ENCODE data around the gene PCYOX1L.
A peak's percentile ranks its signal among the peaks of the same experiment; 100 is the strongest.
"Not testable (repeated sequence)": the region's sequence is repeated elsewhere in the genome, so short reads cannot be mapped to it uniquely, and the experiment has no call there.

PCYOX1L gene

DNA sequence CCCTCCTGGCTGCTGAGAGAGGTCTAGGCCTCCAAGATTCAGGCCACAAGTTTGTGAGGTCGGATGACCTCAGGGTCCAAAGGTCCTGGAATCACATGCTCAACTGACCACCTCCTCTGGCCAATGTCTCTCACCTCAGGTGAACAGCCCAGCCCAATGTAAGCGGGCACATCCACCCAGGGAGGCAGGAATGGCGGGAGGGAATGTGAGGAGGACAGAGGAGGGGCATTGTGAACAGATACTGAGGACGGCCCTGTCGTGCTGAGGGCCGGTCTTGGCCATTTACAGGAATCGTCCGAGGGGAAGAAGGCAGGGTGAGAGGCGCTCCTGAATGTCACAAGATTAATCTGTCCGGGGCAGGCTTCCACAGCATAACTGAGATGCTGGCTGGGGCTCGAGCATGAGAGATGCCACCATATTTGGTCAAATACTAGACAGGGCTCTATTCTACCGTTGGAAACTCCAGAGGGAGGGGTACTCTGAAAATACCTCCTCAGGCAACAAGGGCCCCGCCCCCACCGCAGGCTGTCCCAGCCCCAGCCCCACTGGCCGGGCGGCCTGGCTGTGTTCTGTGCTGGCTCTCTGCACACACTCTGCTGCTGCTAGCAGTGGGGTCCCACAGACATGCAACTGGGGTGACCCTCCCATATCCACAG lies 22.7 kb downstream of the PCYOX1L start:
- no peaks in the 10 kb centered on the region for H3K36me3 Mint-ChIP-seq (ENCODE audit: low read depth)
- H3K27ac Mint-ChIP-seq: no peak overlapping the region
- no peak overlapping the region for H3K4me3 Mint-ChIP-seq
- DNase-seq: no peak
- H3K4me1 Mint-ChIP-seq (ENCODE audit: low read depth): peaks cover 4% of the 10 kb centered on the region
- no peaks in the 10 kb centered on the region for H3K9me3 Mint-ChIP-seq
- H3K27me3 Mint-ChIP-seq: peaks cover 2% of the 10 kb centered on the region

DNA sequence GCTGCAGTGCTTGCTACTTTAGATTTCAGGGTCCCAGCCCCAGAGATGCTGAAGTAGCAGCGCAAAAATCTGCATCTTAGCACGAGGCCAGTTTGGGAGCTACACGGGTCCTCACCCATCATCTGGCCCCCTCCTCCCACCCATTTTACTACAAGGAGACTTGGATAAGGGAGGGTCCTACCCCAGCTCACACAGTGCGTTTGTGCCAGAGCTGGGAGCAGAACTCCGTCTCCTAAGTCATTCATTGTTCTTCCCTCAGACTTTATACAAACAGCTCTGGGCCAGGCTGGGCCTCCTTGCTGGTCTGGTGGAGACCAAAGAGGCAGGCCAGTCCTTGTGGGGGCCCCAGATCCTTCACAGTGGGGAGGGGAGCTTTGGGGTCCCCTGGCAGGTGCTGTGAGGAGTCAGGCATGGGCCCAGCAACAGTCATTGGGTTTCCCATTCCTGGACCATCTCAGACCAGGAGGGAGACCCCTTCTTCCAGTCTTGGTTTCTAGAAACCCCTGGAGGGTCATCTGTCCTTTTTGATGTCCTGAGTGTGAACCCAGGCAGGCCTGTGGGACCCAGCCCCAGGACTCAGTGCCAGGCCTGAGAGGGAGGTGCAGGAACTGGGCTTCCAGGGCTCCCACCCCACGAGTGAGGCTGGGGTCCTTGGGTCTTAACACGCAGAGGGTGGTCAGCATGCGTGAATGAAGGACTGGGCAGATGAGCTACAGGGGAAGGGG lies 23.6 kb downstream of the PCYOX1L start:
- H3K4me1 Mint-ChIP-seq (ENCODE audit: low read depth): peaks cover 4% of the 10 kb centered on the region
- H3K4me3 Mint-ChIP-seq: no peak overlapping the region
- H3K9me3 Mint-ChIP-seq: no peaks in the 10 kb centered on the region
- H3K36me3 Mint-ChIP-seq (ENCODE audit: low read depth): no peaks in the 10 kb centered on the region
- DNase-seq: no peak
- peaks cover 2% of the 10 kb centered on the region for H3K27me3 Mint-ChIP-seq
- no peak overlapping the region for H3K27ac Mint-ChIP-seq

- peak; percentile 84 for DNase-seq
- H3K9me3 Mint-ChIP-seq: no peaks in the 10 kb centered on the region
- H3K27me3 Mint-ChIP-seq: peaks cover 2% of the 10 kb centered on the region
- H3K4me1 Mint-ChIP-seq (ENCODE audit: low read depth): peaks cover 4% of the 10 kb centered on the region
- no peak overlapping the region for H3K4me3 Mint-ChIP-seq
- no peak overlapping the region for H3K27ac Mint-ChIP-seq
- H3K36me3 Mint-ChIP-seq (ENCODE audit: low read depth): no peaks in the 10 kb centered on the region
These were observed 24.1 kb downstream of the PCYOX1L start for GRCh38 chr5:149381986-149382338.

DNA sequence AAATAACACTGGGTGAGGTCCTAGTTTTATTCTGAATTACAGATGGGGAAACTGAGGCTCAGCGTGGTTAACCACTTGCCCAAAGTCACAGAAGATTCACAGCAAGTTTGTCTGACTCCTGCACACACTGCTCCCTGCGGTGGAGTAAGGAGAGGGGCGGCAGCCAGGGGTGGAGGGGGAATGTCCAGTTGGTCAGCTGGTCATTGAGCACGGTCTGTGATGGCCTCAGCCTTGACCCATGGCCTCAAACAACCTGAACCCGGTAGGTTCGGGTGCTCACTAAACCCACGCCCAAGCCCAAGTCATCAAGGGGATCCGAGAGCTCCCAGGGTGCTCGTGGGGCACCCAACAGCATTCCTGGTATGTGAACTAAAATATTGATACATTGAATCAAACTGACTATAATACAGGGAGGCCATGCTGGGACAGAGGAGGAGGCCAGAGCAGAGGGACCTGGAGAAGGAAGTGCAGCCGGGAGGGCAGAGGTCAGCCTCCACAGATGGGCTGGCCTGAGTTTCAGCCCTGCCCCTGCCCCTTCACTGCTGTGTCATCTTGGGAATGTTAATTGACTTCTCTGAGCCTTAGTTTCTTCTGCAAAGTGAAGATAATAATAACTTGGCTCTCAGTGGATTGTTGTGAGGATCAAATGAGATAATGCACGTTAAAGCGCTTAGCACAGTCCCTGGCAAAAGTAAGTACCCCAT lies 24.8 kb downstream of the PCYOX1L start:
- peaks cover 2% of the 10 kb centered on the region for H3K27me3 Mint-ChIP-seq
- H3K36me3 Mint-ChIP-seq (ENCODE audit: low read depth): no peaks in the 10 kb centered on the region
- no peak overlapping the region for H3K4me3 Mint-ChIP-seq
- H3K9me3 Mint-ChIP-seq: no peaks in the 10 kb centered on the region
- H3K27ac Mint-ChIP-seq: no peak overlapping the region
- no peak for DNase-seq
- peaks cover 4% of the 10 kb centered on the region for H3K4me1 Mint-ChIP-seq (ENCODE audit: low read depth)

- no peak overlapping the region for H3K4me3 Mint-ChIP-seq
- no peaks in the 10 kb centered on the region for H3K36me3 Mint-ChIP-seq (ENCODE audit: low read depth)
- H3K4me1 Mint-ChIP-seq (ENCODE audit: low read depth): peaks cover 4% of the 10 kb centered on the region
- no peaks in the 10 kb centered on the region for H3K9me3 Mint-ChIP-seq
- H3K27ac Mint-ChIP-seq: no peak overlapping the region
- peaks cover 2% of the 10 kb centered on the region for H3K27me3 Mint-ChIP-seq
- DNase-seq: no peak
These were observed 25.6 kb downstream of the PCYOX1L start for GRCh38 chr5:149383399-149383798.

- Mint-ChIP-seq H3K27me3 (peaks cover 2% of the 10 kb centered on the region), H3K27ac (no peak overlapping the region), H3K4me3 (no peak overlapping the region), H3K36me3 (ENCODE audit: low read depth) (no peaks in the 10 kb centered on the region), H3K9me3 (no peaks in the 10 kb centered on the region), H3K4me1 (ENCODE audit: low read depth) (peaks cover 4% of the 10 kb centered on the region)
- DNase-seq: no peak
These were observed 28.3 kb downstream of the PCYOX1L start for GRCh38 chr5:149386166-149386565.

DNA sequence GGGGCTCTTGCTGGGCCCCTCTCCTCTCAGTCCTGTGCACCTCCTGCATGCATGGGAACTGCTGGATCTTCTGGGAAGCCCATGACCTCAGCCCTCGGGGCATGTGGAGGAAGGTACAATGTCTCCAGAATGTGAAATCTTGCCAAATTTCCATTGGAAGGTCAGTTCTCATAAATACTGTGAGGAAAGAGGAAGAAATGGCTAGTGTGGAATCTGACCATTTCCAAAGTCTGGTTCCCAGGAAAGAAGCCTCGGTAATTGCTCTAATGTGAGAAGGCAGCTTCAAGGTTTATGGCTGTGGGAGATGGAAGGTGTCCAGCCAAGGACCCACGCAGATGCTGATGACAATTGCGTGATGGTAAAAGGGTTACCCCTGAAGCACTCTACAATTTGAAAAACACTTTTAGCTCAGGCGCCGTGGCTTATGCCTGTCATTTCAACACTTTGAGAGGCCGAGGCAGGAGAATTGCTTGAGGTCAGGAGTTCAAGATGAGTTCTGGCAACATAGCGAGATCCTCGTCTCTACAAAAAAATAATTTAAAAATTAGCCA lies 29.3 kb downstream of the PCYOX1L start:
- DNase-seq: no peak
- no peak overlapping the region for H3K4me3 Mint-ChIP-seq

GRCh38 chr5:149387982-149388381 lies 30.1 kb downstream of the PCYOX1L start:
- Mint-ChIP-seq H3K36me3 (ENCODE audit: low read depth) (no peaks in the 10 kb centered on the region), H3K9me3 (no peaks in the 10 kb centered on the region), H3K4me1 (ENCODE audit: low read depth) (no peaks in the 10 kb centered on the region), H3K27me3 (no peaks in the 10 kb centered on the region), H3K4me3 (no peak overlapping the region), H3K27ac (no peak overlapping the region)
- no peak for DNase-seq

More for the DNA sequence above, 29.3 kb downstream of the PCYOX1L start:
- Mint-ChIP-seq H3K27ac (no peak overlapping the region), H3K36me3 (ENCODE audit: low read depth) (no peaks in the 10 kb centered on the region), H3K9me3 (no peaks in the 10 kb centered on the region), H3K27me3 (no peaks in the 10 kb centered on the region), H3K4me1 (ENCODE audit: low read depth) (no peaks in the 10 kb centered on the region)

DNA sequence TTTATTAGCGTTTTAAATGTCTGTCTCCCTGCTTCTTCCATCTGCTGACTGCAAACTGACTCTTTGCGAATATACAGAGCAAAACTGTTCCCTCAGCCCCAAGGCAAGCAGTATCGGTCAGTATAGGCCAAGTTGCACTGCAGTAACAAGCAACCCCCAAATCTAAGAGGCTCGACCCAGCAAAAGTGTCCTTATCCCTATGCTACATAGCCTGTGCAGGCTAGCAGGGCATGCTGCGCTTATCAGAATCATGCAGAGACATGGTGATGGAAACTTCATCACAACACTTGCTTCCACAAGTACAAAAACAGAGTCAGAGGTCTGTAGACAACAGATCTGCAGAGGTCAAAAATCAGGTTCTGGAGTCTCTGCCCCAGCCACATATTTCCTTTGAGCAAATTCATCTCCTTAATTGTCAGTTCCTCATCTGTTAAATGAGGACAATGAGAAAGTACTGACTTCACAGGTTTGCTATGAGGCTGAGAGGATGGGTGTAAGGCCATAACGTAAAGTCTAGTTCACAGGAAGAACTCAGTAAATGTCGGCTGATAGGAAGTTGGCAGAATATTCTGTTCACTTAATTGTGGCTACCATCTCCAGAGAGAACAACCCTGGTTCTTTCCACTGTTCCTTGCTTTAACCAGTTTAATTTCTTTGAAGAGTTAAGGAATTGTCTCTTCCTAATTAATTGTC lies 30.8 kb downstream of the PCYOX1L start:
- H3K4me1 Mint-ChIP-seq (ENCODE audit: low read depth): no peaks in the 10 kb centered on the region
- no peak overlapping the region for H3K27ac Mint-ChIP-seq
- H3K4me3 Mint-ChIP-seq: no peak overlapping the region
- H3K36me3 Mint-ChIP-seq (ENCODE audit: low read depth): no peaks in the 10 kb centered on the region
- no peak for DNase-seq
- H3K27me3 Mint-ChIP-seq: no peaks in the 10 kb centered on the region
- H3K9me3 Mint-ChIP-seq: no peaks in the 10 kb centered on the region

DNA sequence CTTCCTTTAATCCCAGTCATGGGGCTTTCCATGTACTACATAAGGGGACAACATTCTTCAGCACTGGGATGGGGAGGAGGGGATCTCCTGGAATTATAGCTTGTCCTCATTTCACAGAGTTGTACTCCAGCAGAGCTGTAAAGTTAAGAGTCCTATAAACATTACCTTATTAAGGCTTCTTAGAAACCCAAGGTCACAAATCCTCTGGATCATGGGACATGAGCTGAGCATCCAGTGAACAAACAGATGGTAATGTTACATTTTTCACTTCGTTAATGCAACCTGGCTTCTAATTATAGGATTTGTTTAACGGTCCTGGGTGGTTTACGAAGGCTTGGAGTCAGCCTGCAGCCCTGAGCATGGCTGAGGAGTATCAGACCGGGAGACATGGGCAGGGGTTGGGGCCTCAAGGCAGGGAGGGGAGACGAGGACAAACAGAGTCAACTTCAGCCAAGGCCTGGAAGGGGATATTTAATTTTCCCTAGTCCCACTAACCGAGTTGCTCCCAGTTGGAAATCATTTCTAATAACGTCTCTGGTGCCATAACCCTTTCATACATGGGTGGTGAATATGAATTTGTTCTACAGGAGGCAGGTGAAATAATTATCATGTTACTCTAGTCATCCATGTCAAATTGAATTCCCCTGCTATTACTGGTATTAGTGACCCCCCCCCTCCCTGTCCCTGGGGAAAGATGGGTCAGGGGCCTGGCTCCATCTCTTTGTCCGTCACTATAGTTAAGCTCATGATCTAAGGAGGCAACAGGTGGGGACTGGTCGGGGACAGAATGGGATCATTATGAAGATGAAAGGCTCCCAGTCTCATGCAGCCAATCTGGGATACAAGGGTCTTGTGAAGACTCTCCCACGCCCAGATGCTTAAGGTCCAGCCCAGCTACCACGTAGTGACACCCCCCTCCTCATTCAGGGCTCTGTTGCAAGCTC lies 32.0 kb downstream of the PCYOX1L start:
- Mint-ChIP-seq H3K4me3 (no peak overlapping the region), H3K9me3 (no peaks in the 10 kb centered on the region), H3K4me1 (ENCODE audit: low read depth) (no peaks in the 10 kb centered on the region), H3K27me3 (no peaks in the 10 kb centered on the region), H3K36me3 (ENCODE audit: low read depth) (no peaks in the 10 kb centered on the region), H3K27ac (no peak overlapping the region)
- DNase-seq: no peak

- H3K27me3 Mint-ChIP-seq; H3K4me1 Mint-ChIP-seq (ENCODE audit: low read depth); DNase-seq; H3K27ac Mint-ChIP-seq; H3K4me3 Mint-ChIP-seq; H3K36me3 Mint-ChIP-seq (ENCODE audit: low read depth); H3K9me3 Mint-ChIP-seq: not testable (repeated sequence)
These were observed 33.2 kb downstream of the PCYOX1L start for GRCh38 chr5:149391076-149391475.

- no peak overlapping the region for H3K27ac Mint-ChIP-seq
- H3K27me3 Mint-ChIP-seq: no peaks in the 10 kb centered on the region
- H3K36me3 Mint-ChIP-seq (ENCODE audit: low read depth): no peaks in the 10 kb centered on the region
- H3K4me3 Mint-ChIP-seq: no peak overlapping the region
- DNase-seq: no peak
- H3K9me3 Mint-ChIP-seq: no peaks in the 10 kb centered on the region
- no peaks in the 10 kb centered on the region for H3K4me1 Mint-ChIP-seq (ENCODE audit: low read depth)
These were observed 33.7 kb downstream of the PCYOX1L start for GRCh38 chr5:149391524-149391923.

- H3K4me1 Mint-ChIP-seq (ENCODE audit: low read depth): no peaks in the 10 kb centered on the region
- DNase-seq: no peak
- H3K4me3 Mint-ChIP-seq: no peak overlapping the region
- H3K36me3 Mint-ChIP-seq (ENCODE audit: low read depth): no peaks in the 10 kb centered on the region
- no peak overlapping the region for H3K27ac Mint-ChIP-seq
- H3K27me3 Mint-ChIP-seq: no peaks in the 10 kb centered on the region
- no peaks in the 10 kb centered on the region for H3K9me3 Mint-ChIP-seq
These were observed 34.9 kb downstream of the PCYOX1L start for GRCh38 chr5:149392718-149393117.

DNA sequence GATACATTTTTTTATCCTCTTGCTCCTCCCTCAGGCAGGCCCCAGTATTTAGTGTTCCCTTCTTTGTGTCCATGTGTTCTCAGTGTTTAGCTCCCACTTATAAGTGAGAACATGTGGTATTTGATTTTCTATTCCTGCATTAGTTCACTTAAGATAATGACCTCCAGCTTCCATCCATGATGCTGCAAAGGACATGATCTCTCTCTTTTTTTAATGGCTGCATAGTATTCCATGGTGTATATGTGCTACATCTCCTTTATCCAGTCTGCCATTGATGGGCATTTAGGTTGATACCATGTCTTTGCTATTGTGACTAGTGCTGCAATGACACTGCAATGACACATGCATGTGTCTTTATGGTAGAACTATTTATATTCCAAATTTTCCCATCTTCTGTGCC lies 37.1 kb downstream of the PCYOX1L start:
- H3K27me3 Mint-ChIP-seq; DNase-seq; H3K4me1 Mint-ChIP-seq (ENCODE audit: low read depth); H3K4me3 Mint-ChIP-seq; H3K36me3 Mint-ChIP-seq (ENCODE audit: low read depth); H3K27ac Mint-ChIP-seq; H3K9me3 Mint-ChIP-seq: not testable (repeated sequence)

All from activated T-cell treated with anti-CD3 and anti-CD28 coated beads, Interleukin-2, amount 50 U/mL, for 24 hours (primary cell).